Activated naive CD8-positive, alpha-beta T cell (primary cell): ENCODE data around the gene TPBG.
A peak's percentile ranks its signal among the peaks of the same experiment; 100 is the strongest.
"Not testable (repeated sequence)": the region's sequence is repeated elsewhere in the genome, so short reads cannot be mapped to it uniquely, and the experiment has no call there.

Source experiments
- H3K27ac Mint-ChIP-seq: one replicate; pipeline ENCODE4 v1.8.0; 2021; ENCODE audit warnings: mixed read lengths
- H3K27me3 Mint-ChIP-seq: one replicate; pipeline ENCODE4 v1.8.0; 2021; ENCODE audit warnings: mixed read lengths
- H3K36me3 Mint-ChIP-seq: one replicate; pipeline ENCODE4 v1.8.0; 2021; ENCODE audit warnings: mixed read lengths
- H3K4me1 Mint-ChIP-seq: one replicate; pipeline ENCODE4 v1.8.0; 2021; ENCODE audit warnings: low read depth, mixed read lengths
- H3K4me3 Mint-ChIP-seq: one replicate; pipeline ENCODE4 v1.8.0; 2021; ENCODE audit warnings: mild to moderate bottlenecking, mixed read lengths
- H3K9me3 Mint-ChIP-seq: one replicate; pipeline ENCODE4 v1.8.0; 2021; ENCODE audit warnings: low read depth, mixed read lengths

The TPBG gene

DNA sequence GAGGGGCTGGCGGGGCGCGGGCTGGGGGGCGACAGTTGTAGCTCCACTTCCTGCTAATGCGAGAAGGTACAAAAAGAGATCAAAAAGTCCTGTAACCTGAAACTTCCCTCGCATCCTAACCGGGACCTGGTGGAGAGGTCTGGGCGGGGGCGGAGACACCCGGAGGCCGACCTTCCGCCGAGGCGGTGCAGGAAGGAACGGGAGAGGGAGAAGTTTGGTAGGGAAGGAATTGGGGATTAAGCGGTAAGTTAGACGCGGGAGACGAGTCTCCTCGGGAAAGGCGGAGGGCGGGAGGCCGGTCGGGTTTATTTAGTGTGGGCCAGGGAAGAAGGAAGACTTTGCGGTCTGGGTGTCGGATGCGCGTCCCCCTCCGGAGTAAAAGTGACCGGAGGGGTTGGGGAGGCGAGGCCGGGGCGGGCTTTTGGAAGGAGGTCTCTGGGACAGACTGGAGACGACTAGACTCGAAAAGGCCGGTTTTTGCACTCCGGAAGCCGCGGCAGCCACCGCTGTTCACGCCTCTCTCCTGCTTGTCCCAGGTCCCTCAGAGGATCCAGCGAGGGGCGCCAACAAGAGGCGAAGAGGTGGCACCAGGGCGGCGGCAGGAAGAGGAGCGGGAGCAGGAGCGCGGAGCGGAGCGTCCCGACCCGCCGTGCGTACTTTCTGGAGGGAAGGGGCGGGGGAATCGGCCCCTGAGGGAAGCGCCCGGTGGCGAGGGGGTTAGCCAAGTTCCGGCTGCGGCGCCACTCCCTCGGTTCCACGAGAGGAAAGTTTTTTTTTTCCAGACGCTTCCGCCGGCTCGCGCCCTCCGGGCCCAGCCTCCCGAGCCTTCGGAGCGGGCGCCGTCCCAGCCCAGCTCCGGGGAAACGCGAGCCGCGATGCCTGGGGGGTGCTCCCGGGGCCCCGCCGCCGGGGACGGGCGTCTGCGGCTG, 734 bp downstream of the TPBG start:
- no peaks in the 10 kb centered on the region for H3K9me3 Mint-ChIP-seq
- H3K4me3 Mint-ChIP-seq = peak overlapping the region; percentile 76
- peaks cover 18% of the 10 kb centered on the region for H3K4me1 Mint-ChIP-seq
- no peaks in the 10 kb centered on the region for H3K36me3 Mint-ChIP-seq
- no peak overlapping the region for H3K27ac Mint-ChIP-seq
- H3K27me3 Mint-ChIP-seq = peaks cover 36% of the 10 kb centered on the region

DNA sequence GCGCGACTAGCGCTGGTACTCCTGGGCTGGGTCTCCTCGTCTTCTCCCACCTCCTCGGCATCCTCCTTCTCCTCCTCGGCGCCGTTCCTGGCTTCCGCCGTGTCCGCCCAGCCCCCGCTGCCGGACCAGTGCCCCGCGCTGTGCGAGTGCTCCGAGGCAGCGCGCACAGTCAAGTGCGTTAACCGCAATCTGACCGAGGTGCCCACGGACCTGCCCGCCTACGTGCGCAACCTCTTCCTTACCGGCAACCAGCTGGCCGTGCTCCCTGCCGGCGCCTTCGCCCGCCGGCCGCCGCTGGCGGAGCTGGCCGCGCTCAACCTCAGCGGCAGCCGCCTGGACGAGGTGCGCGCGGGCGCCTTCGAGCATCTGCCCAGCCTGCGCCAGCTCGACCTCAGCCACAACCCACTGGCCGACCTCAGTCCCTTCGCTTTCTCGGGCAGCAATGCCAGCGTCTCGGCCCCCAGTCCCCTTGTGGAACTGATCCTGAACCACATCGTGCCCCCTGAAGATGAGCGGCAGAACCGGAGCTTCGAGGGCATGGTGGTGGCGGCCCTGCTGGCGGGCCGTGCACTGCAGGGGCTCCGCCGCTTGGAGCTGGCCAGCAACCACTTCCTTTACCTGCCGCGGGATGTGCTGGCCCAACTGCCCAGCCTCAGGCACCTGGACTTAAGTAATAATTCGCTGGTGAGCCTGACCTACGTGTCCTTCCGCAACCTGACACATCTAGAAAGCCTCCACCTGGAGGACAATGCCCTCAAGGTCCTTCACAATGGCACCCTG, 1.6 kb downstream of the TPBG start:
- peaks cover 18% of the 10 kb centered on the region for H3K4me1 Mint-ChIP-seq
- no peak overlapping the region for H3K27ac Mint-ChIP-seq
- peak overlapping the region; percentile 74 for H3K4me3 Mint-ChIP-seq
- H3K36me3 Mint-ChIP-seq = no peaks in the 10 kb centered on the region
- H3K27me3 Mint-ChIP-seq = peaks cover 34% of the 10 kb centered on the region
- H3K9me3 Mint-ChIP-seq = no peaks in the 10 kb centered on the region

DNA sequence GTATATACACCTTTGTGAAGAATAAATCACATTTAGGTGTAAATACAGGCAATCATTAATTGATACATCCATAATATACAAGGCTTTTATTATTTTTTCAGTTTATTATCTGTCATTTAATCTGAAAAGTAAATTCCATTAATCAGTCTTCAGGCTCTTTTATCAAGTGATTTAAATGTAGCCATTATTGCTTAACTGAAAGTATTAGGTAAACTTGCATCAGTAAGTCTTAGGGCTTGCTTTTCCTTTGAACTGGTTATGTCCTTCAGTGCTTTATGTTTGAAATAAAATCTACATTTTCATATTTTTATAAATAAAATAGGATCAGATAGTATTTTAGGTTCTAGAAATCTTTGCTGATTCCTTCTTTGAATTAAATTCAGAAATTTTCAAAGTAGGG, 4.1 kb downstream of the TPBG start:
- peaks cover 24% of the 10 kb centered on the region for H3K27me3 Mint-ChIP-seq
- peaks cover 16% of the 10 kb centered on the region for H3K4me1 Mint-ChIP-seq
- H3K27ac Mint-ChIP-seq = no peak overlapping the region
- no peak overlapping the region for H3K4me3 Mint-ChIP-seq
- H3K9me3 Mint-ChIP-seq = no peaks in the 10 kb centered on the region
- H3K36me3 Mint-ChIP-seq = no peaks in the 10 kb centered on the region

DNA sequence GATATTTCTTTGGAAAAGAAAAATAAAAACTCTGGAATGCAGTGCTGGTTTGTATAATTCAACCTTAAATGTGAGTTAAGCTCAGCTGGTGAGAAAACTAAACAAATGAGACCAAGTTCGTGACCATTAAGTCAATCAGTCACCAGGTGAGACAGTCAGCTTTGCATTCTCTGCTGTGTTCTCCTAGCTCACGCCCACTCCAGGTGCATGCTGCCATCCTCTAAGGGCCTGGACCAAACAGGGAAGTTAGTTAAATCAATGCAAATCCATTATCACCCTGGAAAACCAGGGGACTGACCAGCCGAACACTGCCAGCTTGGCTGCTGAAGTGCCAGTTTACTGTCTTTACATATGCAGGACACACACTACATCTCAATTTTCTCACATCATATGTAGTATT, 7.2 kb downstream of the TPBG start:
- Mint-ChIP-seq H3K36me3 (no peaks in the 10 kb centered on the region), H3K4me3 (no peak overlapping the region), H3K9me3 (no peaks in the 10 kb centered on the region), H3K4me1 (peaks cover 2% of the 10 kb centered on the region), H3K27ac (no peak overlapping the region), H3K27me3 (peaks cover 13% of the 10 kb centered on the region)

DNA sequence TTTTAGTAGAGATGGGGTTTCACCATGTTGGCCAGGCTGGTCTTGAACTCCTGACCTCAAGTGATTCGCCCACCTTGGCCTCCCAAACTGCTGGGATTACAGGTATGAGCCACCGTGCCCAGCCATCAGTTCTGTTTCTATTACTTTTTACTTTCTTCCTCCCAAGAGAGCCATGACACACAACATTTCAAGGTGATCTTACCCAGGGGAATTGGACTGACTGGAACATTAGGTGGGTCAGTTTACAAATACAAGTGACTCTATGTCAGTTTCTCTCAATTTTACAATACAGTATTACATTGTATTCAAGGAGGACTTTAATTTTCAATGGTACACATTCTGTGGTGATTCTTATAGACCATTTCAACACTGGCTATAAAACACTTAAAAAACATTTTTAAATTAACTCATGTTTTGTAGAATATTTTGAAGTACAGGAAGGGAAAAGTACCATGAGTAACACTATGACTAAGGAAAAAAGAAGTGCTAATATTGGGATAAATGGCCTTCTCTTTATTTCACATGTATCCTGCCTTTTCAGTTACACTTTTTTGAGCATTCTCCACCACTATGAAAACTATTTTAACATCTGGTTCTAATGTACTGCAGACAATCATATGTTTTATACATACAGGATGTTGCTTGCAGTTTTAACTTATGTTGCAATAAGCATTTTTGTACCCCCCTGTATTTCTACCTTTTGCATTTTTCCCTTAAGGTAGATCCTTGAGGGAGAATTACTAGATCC, 8.4 kb downstream of the TPBG start:
- no peak overlapping the region for H3K27ac Mint-ChIP-seq
- H3K4me1 Mint-ChIP-seq = no peaks in the 10 kb centered on the region
- peaks cover 7% of the 10 kb centered on the region for H3K27me3 Mint-ChIP-seq
- H3K9me3 Mint-ChIP-seq = no peaks in the 10 kb centered on the region
- H3K36me3 Mint-ChIP-seq = no peaks in the 10 kb centered on the region
- no peak overlapping the region for H3K4me3 Mint-ChIP-seq

DNA sequence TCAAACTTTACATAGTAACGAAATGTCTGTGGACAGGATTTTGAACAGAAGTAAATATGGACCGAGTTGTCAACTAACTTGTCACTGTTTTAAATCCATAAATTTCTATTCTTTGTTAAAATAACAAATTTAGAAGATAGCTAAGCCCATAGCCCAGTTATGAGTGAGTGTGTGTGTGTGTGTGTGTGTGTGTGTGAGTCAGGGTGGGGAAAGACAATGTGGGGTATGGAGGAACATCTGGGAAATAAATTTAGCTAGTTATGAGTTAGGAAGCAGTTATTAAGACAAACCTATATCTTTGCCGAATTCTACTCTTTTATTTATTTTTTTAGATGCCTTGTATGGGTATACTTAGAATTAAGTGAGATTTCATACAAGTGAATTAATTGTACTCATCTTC, 9.0 kb downstream of the TPBG start:
- Mint-ChIP-seq H3K36me3 (no peaks in the 10 kb centered on the region), H3K9me3 (no peaks in the 10 kb centered on the region), H3K4me1 (no peaks in the 10 kb centered on the region), H3K27ac (no peak overlapping the region), H3K4me3 (no peak overlapping the region), H3K27me3 (peaks cover 8% of the 10 kb centered on the region)

DNA sequence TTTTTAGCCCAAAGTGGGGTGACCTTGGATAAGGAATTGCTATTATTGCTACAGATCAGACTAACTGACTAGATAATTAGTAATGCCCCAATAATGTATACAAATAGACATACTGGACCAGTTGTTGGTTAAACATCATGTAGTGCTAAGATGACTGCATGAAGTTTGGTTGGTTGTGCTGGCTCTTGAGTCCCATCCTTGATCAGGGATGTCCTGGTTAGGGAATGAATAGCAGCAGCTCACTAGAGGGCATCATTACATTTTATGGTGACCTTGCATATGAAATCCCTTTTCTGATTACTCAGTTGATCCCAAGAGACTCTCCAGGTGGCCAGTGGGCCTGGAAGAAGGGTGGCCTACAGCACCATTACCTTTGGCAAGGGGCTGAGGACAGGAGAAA, 10.9 kb downstream of the TPBG start:
- Mint-ChIP-seq H3K9me3 (no peaks in the 10 kb centered on the region), H3K36me3 (no peaks in the 10 kb centered on the region), H3K27me3 (peaks cover 8% of the 10 kb centered on the region), H3K4me1 (no peaks in the 10 kb centered on the region), H3K4me3 (no peak overlapping the region), H3K27ac (no peak overlapping the region)

DNA sequence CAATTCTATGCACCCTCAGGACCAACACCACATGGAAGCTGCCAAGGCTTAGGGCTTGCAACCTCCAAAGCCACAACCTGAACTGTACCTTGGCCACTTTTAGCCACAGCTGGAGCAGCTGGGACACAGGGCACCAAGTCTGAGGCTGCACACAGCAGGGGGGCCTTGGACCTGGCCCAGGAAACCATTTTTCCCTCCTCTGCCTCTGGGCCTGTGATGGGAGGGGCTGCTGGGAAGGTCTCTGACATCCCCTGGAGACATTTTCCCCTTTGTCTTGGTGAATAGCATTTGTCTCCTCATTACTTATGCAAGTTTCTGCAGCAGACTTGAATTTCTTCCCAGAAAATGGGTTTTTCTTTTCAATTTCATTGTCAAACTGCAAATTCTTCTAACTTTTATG, 13.0 kb downstream of the TPBG start:
- no peaks in the 10 kb centered on the region for H3K36me3 Mint-ChIP-seq
- H3K27me3 Mint-ChIP-seq = peaks cover 8% of the 10 kb centered on the region
- H3K27ac Mint-ChIP-seq = no peak overlapping the region
- no peak overlapping the region for H3K4me3 Mint-ChIP-seq
- no peaks in the 10 kb centered on the region for H3K9me3 Mint-ChIP-seq
- no peaks in the 10 kb centered on the region for H3K4me1 Mint-ChIP-seq

DNA sequence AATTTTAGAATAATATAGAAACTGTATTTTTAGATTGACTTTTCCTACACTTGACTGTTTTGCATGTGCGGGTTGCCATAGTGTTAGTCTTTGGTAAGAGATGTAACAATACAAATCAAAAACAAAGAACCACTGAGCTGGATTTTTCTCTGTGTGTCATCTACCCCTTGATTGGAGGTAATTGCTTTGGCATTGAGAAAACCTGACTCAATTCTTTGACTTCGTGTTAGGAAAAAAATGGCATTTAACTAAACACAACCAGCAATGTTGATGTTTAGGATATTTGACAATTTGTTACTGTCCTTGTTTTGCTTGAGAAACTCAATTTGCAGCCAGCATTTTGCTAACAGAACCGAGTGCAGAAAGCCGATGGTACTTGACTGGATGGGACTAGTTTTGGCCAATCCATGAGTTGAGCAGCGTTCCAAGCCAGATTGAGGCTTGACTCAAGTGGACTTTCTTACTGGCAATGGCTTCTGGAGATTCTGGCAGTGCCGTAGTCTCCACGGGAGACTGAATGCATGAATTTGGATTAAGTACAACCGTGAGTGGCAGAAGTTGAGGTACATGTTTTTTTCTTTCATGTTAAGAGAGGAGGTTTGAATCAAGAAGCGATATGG, 17.1 kb downstream of the TPBG start:
- no peaks in the 10 kb centered on the region for H3K9me3 Mint-ChIP-seq
- no peaks in the 10 kb centered on the region for H3K36me3 Mint-ChIP-seq
- H3K4me1 Mint-ChIP-seq = no peaks in the 10 kb centered on the region
- H3K4me3 Mint-ChIP-seq = no peak overlapping the region
- peaks cover 4% of the 10 kb centered on the region for H3K27me3 Mint-ChIP-seq
- no peak overlapping the region for H3K27ac Mint-ChIP-seq

DNA sequence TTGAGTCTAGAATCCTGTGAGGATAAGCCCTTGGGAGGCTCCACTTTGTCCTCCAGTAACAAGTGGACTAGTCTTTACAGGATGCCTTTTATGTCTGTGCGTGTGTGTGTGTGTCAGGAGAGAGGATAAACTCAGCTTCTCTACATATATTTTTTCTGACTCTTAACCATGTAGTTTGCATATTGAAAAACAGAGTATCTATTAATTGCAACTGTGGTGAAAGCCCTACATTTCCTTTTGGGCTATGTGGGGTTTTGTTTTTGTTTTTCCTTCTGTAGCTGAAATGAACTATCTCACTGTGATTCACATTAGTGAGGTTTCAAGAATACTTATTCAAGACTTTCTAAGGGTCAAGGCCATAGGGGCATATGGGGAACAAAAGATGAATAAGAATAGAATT, 17.7 kb downstream of the TPBG start:
- Mint-ChIP-seq H3K9me3 (no peaks in the 10 kb centered on the region), H3K4me1 (no peaks in the 10 kb centered on the region), H3K27me3 (peaks cover 3% of the 10 kb centered on the region), H3K36me3 (no peaks in the 10 kb centered on the region), H3K27ac (no peak overlapping the region), H3K4me3 (no peak overlapping the region)

DNA sequence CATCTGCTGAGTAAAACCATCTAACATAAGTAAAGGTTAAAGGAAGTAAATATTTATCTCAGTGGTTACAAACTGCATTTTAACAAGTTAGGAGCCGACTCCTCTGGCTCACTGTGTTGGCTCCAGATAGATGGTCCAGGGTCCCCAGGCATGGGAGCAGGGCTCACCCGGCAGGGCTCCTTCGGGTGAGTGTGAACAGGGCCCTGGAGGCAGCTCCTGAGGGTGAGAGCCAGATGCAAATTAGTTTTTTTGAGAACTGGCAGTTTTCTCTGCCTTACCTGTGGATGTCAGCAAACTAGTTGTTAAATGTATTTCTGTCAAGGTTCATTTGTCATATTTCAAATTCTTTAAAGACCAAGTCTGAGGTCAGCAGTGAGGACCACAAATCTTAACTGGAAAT, 21.5 kb downstream of the TPBG start:
- Mint-ChIP-seq H3K4me3 (no peak overlapping the region), H3K27me3 (peaks cover 4% of the 10 kb centered on the region), H3K27ac (no peak overlapping the region), H3K36me3 (no peaks in the 10 kb centered on the region), H3K4me1 (no peaks in the 10 kb centered on the region), H3K9me3 (no peaks in the 10 kb centered on the region)

DNA sequence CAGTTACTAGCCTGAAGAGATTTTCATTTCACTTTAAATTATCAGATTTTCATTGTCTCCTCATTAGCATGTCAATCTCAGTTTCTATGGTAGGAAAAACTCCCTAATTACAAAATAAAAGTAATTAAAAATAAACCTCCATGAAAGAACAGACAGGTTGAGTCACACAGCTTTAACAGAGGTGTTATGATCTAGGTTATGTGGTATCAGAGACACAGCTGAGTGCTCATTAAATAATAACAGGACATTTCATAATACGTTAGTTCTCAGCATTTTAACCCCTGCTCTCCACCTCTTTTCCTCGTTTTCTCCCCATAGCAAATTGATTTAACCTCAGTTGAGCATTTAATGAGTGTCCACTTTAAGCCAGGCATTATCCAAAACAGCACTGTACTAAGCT, 21.9 kb downstream of the TPBG start:
- H3K9me3 Mint-ChIP-seq = no peaks in the 10 kb centered on the region
- H3K4me3 Mint-ChIP-seq = no peak overlapping the region
- no peaks in the 10 kb centered on the region for H3K36me3 Mint-ChIP-seq
- no peak overlapping the region for H3K27ac Mint-ChIP-seq
- H3K4me1 Mint-ChIP-seq = no peaks in the 10 kb centered on the region
- H3K27me3 Mint-ChIP-seq = peaks cover 4% of the 10 kb centered on the region

DNA sequence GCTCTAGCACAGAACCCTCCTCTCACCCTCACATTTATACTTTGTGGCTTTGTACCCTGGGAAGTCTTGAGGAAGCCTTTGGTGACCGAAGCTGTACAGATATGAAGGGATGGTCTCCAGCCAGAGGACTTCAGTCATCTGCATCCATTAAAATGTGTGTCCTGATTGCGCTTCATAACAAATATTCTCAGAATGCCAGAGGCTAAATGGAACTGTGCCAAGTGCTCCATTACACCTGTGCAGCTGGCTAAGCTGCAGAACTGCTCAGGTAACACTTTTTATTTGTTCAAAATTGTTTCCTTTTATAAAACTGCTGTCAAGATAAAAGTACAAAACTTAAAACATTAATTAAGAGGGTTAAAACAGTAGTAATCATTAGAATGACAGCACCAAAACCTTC, 22.3 kb downstream of the TPBG start:
- Mint-ChIP-seq H3K36me3 (no peaks in the 10 kb centered on the region), H3K27ac (no peak overlapping the region), H3K9me3 (no peaks in the 10 kb centered on the region), H3K27me3 (peaks cover 4% of the 10 kb centered on the region), H3K4me1 (no peaks in the 10 kb centered on the region), H3K4me3 (no peak overlapping the region)

DNA sequence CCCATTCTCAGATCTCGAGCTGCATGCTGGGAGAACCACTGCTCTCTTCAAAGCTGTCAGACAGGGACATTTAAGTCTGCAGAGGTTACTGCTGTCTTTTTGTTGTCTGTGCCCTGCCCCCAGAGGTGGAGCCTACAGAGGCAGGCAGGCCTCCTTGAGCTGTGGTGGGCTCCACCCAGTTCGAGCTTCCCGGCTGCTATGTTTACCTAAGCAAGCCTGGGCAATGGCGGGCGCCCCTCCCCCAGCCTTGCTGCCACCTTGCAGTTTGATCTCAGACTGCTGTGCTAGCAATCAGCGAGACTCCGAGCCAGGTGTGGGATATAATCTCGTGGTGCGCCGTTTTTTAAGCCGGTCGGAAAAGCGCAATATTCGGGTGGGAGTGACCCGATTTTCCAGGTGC, 31.2 kb downstream of the TPBG start:
- H3K4me1 Mint-ChIP-seq, H3K36me3 Mint-ChIP-seq, H3K27me3 Mint-ChIP-seq, H3K27ac Mint-ChIP-seq, H3K4me3 Mint-ChIP-seq, H3K9me3 Mint-ChIP-seq: not testable (repeated sequence)
